ENCODE results near the gene BRINP3.
"Not testable (repeated sequence)": the region's sequence is repeated elsewhere in the genome, so short reads cannot be mapped to it uniquely, and the experiment has no call there.

The BRINP3 gene

GRCh38 chr1:190154744-190155143 lies 322.9 kb downstream of the BRINP3 start:
- Histone ChIP-seq H3K27me3 (ENCODE audit: control insufficient read depth, insufficient read depth, low read length) (no peaks in the 10 kb centered on the region), H3K4me3 (ENCODE audit: low read length) (no peak overlapping the region), H3K27ac (ENCODE audit: low read length) (no peak overlapping the region), H3K36me3 (ENCODE audit: control insufficient read depth, low read depth, low read length) (no peaks in the 10 kb centered on the region), H3K9ac (ENCODE audit: low read length) (no peak overlapping the region), H3K9me3 (ENCODE audit: control insufficient read depth, low read depth, low read length) (no peaks in the 10 kb centered on the region), H3K4me1 (ENCODE audit: control insufficient read depth, low read depth, low read length) (no peaks in the 10 kb centered on the region)

- H3K27me3 ChIP-seq (ENCODE audit: control insufficient read depth, insufficient read depth, low read length), result no peaks in the 10 kb centered on the region
Observed at GRCh38 chr1:190147616-190148015, 330.0 kb downstream of the BRINP3 start.

GRCh38 chr1:190144650-190145049 lies 333.0 kb downstream of the BRINP3 start:
- Histone ChIP-seq H3K4me3 (ENCODE audit: low read length) (no peak overlapping the region), H3K27ac (ENCODE audit: low read length) (no peak overlapping the region), H3K27me3 (ENCODE audit: control insufficient read depth, insufficient read depth, low read length) (no peaks in the 10 kb centered on the region), H3K36me3 (ENCODE audit: control insufficient read depth, low read depth, low read length) (no peaks in the 10 kb centered on the region), H3K9me3 (ENCODE audit: control insufficient read depth, low read depth, low read length) (no peaks in the 10 kb centered on the region), H3K9ac (ENCODE audit: low read length) (no peak overlapping the region), H3K4me1 (ENCODE audit: control insufficient read depth, low read depth, low read length) (no peaks in the 10 kb centered on the region)

More at GRCh38 chr1:190147616-190148015, 330.0 kb downstream of the BRINP3 start:
- H3K9me3 ChIP-seq (ENCODE audit: control insufficient read depth, low read depth, low read length), result no peaks in the 10 kb centered on the region
- H3K4me1 ChIP-seq (ENCODE audit: control insufficient read depth, low read depth, low read length), result no peaks in the 10 kb centered on the region
- H3K27ac ChIP-seq (ENCODE audit: low read length), result no peak overlapping the region
- no peak overlapping the region for H3K9ac ChIP-seq (ENCODE audit: low read length)
- no peaks in the 10 kb centered on the region for H3K36me3 ChIP-seq (ENCODE audit: control insufficient read depth, low read depth, low read length)
- H3K4me3 ChIP-seq (ENCODE audit: low read length), result no peak overlapping the region

- H3K27me3 ChIP-seq (ENCODE audit: control insufficient read depth, insufficient read depth, low read length), result no peaks in the 10 kb centered on the region
- H3K27ac ChIP-seq (ENCODE audit: low read length), result no peak overlapping the region
- no peak overlapping the region for H3K4me3 ChIP-seq (ENCODE audit: low read length)
- no peaks in the 10 kb centered on the region for H3K4me1 ChIP-seq (ENCODE audit: control insufficient read depth, low read depth, low read length)
- H3K36me3 ChIP-seq (ENCODE audit: control insufficient read depth, low read depth, low read length), result no peaks in the 10 kb centered on the region
- no peaks in the 10 kb centered on the region for H3K9me3 ChIP-seq (ENCODE audit: control insufficient read depth, low read depth, low read length)
- H3K9ac ChIP-seq (ENCODE audit: low read length), result no peak overlapping the region
Observed at GRCh38 chr1:190140644-190141043, 337.0 kb downstream of the BRINP3 start.

- no peaks in the 10 kb centered on the region for H3K27me3 ChIP-seq (ENCODE audit: control insufficient read depth, insufficient read depth, low read length)
- H3K9me3 ChIP-seq (ENCODE audit: control insufficient read depth, low read depth, low read length), result no peaks in the 10 kb centered on the region
- no peaks in the 10 kb centered on the region for H3K36me3 ChIP-seq (ENCODE audit: control insufficient read depth, low read depth, low read length)
- no peak overlapping the region for H3K4me3 ChIP-seq (ENCODE audit: low read length)
- no peaks in the 10 kb centered on the region for H3K4me1 ChIP-seq (ENCODE audit: control insufficient read depth, low read depth, low read length)
- H3K27ac ChIP-seq (ENCODE audit: low read length), result no peak overlapping the region
- H3K9ac ChIP-seq (ENCODE audit: low read length), result no peak overlapping the region
Observed at GRCh38 chr1:190138702-190139101, 339.0 kb downstream of the BRINP3 start.

- Histone ChIP-seq H3K27ac (ENCODE audit: low read length) (no peak overlapping the region), H3K4me1 (ENCODE audit: control insufficient read depth, low read depth, low read length) (no peaks in the 10 kb centered on the region), H3K9me3 (ENCODE audit: control insufficient read depth, low read depth, low read length) (no peaks in the 10 kb centered on the region), H3K27me3 (ENCODE audit: control insufficient read depth, insufficient read depth, low read length) (no peaks in the 10 kb centered on the region), H3K4me3 (ENCODE audit: low read length) (no peak overlapping the region), H3K9ac (ENCODE audit: low read length) (no peak overlapping the region), H3K36me3 (ENCODE audit: control insufficient read depth, low read depth, low read length) (no peaks in the 10 kb centered on the region)
Observed at GRCh38 chr1:190138266-190138665, 339.4 kb downstream of the BRINP3 start.

GRCh38 chr1:190129366-190129765 lies 348.3 kb downstream of the BRINP3 start:
- no peaks in the 10 kb centered on the region for H3K4me1 ChIP-seq (ENCODE audit: control insufficient read depth, low read depth, low read length)
- no peak overlapping the region for H3K27ac ChIP-seq (ENCODE audit: low read length)
- no peak overlapping the region for H3K9ac ChIP-seq (ENCODE audit: low read length)
- H3K27me3 ChIP-seq (ENCODE audit: control insufficient read depth, insufficient read depth, low read length), result no peaks in the 10 kb centered on the region
- H3K4me3 ChIP-seq (ENCODE audit: low read length), result no peak overlapping the region
- H3K36me3 ChIP-seq (ENCODE audit: control insufficient read depth, low read depth, low read length), result no peaks in the 10 kb centered on the region
- no peaks in the 10 kb centered on the region for H3K9me3 ChIP-seq (ENCODE audit: control insufficient read depth, low read depth, low read length)

- Histone ChIP-seq H3K9me3 (ENCODE audit: control insufficient read depth, low read depth, low read length) (no peaks in the 10 kb centered on the region), H3K4me3 (ENCODE audit: low read length) (no peak overlapping the region), H3K9ac (ENCODE audit: low read length) (no peak overlapping the region), H3K36me3 (ENCODE audit: control insufficient read depth, low read depth, low read length) (no peaks in the 10 kb centered on the region), H3K27ac (ENCODE audit: low read length) (no peak overlapping the region), H3K4me1 (ENCODE audit: control insufficient read depth, low read depth, low read length) (no peaks in the 10 kb centered on the region), H3K27me3 (ENCODE audit: control insufficient read depth, insufficient read depth, low read length) (no peaks in the 10 kb centered on the region)
Observed at GRCh38 chr1:190126728-190127127, 350.9 kb downstream of the BRINP3 start.

GRCh38 chr1:190124068-190124467 lies 353.6 kb downstream of the BRINP3 start:
- H3K4me1 ChIP-seq (ENCODE audit: control insufficient read depth, low read depth, low read length), result no peaks in the 10 kb centered on the region

GRCh38 chr1:190120564-190120963 lies 357.1 kb downstream of the BRINP3 start:
- not testable (repeated sequence) for H3K4me3 ChIP-seq (ENCODE audit: low read length); H3K9ac ChIP-seq (ENCODE audit: low read length); H3K9me3 ChIP-seq (ENCODE audit: control insufficient read depth, low read depth, low read length); H3K27ac ChIP-seq (ENCODE audit: low read length); H3K27me3 ChIP-seq (ENCODE audit: control insufficient read depth, insufficient read depth, low read length); H3K36me3 ChIP-seq (ENCODE audit: control insufficient read depth, low read depth, low read length); H3K4me1 ChIP-seq (ENCODE audit: control insufficient read depth, low read depth, low read length)

More at GRCh38 chr1:190124068-190124467, 353.6 kb downstream of the BRINP3 start:
- H3K36me3 ChIP-seq (ENCODE audit: control insufficient read depth, low read depth, low read length), result no peaks in the 10 kb centered on the region
- H3K9ac ChIP-seq (ENCODE audit: low read length), result no peak overlapping the region
- no peak overlapping the region for H3K4me3 ChIP-seq (ENCODE audit: low read length)
- H3K9me3 ChIP-seq (ENCODE audit: control insufficient read depth, low read depth, low read length), result no peaks in the 10 kb centered on the region
- no peak overlapping the region for H3K27ac ChIP-seq (ENCODE audit: low read length)
- no peaks in the 10 kb centered on the region for H3K27me3 ChIP-seq (ENCODE audit: control insufficient read depth, insufficient read depth, low read length)

GRCh38 chr1:190119683-190120082 lies 358.0 kb downstream of the BRINP3 start:
- H3K4me3 ChIP-seq (ENCODE audit: low read length), result no peak overlapping the region
- H3K27ac ChIP-seq (ENCODE audit: low read length), result no peak overlapping the region
- no peaks in the 10 kb centered on the region for H3K36me3 ChIP-seq (ENCODE audit: control insufficient read depth, low read depth, low read length)
- H3K4me1 ChIP-seq (ENCODE audit: control insufficient read depth, low read depth, low read length), result peaks cover 8% of the 10 kb centered on the region
- no peak overlapping the region for H3K9ac ChIP-seq (ENCODE audit: low read length)
- no peaks in the 10 kb centered on the region for H3K9me3 ChIP-seq (ENCODE audit: control insufficient read depth, low read depth, low read length)
- H3K27me3 ChIP-seq (ENCODE audit: control insufficient read depth, insufficient read depth, low read length), result no peaks in the 10 kb centered on the region

- H3K36me3 ChIP-seq (ENCODE audit: control insufficient read depth, low read depth, low read length), result no peaks in the 10 kb centered on the region
- H3K27ac ChIP-seq (ENCODE audit: low read length), result no peak overlapping the region
- H3K4me1 ChIP-seq (ENCODE audit: control insufficient read depth, low read depth, low read length), result peaks cover 8% of the 10 kb centered on the region
- H3K9ac ChIP-seq (ENCODE audit: low read length), result no peak overlapping the region
- no peak overlapping the region for H3K4me3 ChIP-seq (ENCODE audit: low read length)
- no peaks in the 10 kb centered on the region for H3K9me3 ChIP-seq (ENCODE audit: control insufficient read depth, low read depth, low read length)
- no peaks in the 10 kb centered on the region for H3K27me3 ChIP-seq (ENCODE audit: control insufficient read depth, insufficient read depth, low read length)
Observed at GRCh38 chr1:190116921-190117320, 360.7 kb downstream of the BRINP3 start.
